ENCODE data around the gene SSX2IP. TPM values are rescaled to one million over a fixed set of nuclear protein-coding genes. Genes with fewer than 3 reads are reported as not detected.
"Not testable (repeated sequence)": the region's sequence is repeated elsewhere in the genome, so short reads cannot be mapped to it uniquely, and the experiment has no call there.

SSX2IP gene
- total and polyA plus RNA-seq, 2 experiments from 2014 or later, result 23.2 to 28.4 TPM

DNA sequence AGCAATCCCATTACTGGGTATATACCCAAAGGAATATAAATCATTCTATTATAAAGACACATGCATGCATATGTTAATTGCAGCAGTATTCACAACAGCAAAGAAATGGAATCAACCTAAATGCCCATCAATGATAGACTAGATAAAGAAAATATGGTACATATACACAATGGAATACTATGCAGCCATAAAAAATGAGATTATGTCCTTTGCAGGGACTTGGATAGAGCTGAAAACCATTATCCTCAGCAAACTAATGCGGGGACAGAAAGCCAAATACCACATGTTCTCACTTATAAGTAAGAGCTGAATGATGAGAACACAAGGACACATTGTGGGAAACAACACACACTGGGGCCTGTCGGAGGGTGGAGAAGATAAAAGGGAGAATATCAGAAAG, 95.3 kb downstream of the SSX2IP start:
- not testable (repeated sequence) for H4K20me1 ChIP-seq (replicated peaks; ENCODE audit: insufficient read depth); H3K4me3 ChIP-seq; H3K27me3 Mint-ChIP-seq (ENCODE audit: insufficient read depth, low read depth, poor library complexity); H3K9me2 ChIP-seq (ENCODE audit: insufficient read depth); H3K36me3 Mint-ChIP-seq (ENCODE audit: low read depth); H2AFZ ChIP-seq; H3F3A ChIP-seq (replicated peaks; ENCODE audit: low read depth); H3K9me3 Mint-ChIP-seq; H3K27ac ChIP-seq (ENCODE audit: low read depth); H3K27me3 ChIP-seq (ENCODE audit: insufficient read depth); DNase-seq (ENCODE audit: low spot score); ATAC-seq; H3K36me3 ChIP-seq (ENCODE audit: insufficient read depth); H3K79me2 ChIP-seq (replicated peaks; ENCODE audit: insufficient read depth); H3K4me3 Mint-ChIP-seq; H3K4me1 ChIP-seq (ENCODE audit: insufficient read depth); H3K4me2 ChIP-seq; H3K27ac Mint-ChIP-seq; H3K4me1 Mint-ChIP-seq

Other genes starting within 250 kb of the SSX2IP start
- gene RPF1, start 211.2 kb downstream of the SSX2IP start, total RNA-seq (2014; rRNA removed; shearing (Covaris generic)), result 56.4 and 62.6 TPM in 2 replicates
- gene RPF1, start 211.2 kb downstream of the SSX2IP start, polyA plus RNA-seq (2016; fragmentation: Nextera tagmentation; extraction: Ambion mirVana), result 57.1 and 58.9 TPM in 2 replicates
- not detected in 2 replicates for gene SPATA1, start 184.1 kb downstream of the SSX2IP start, total RNA-seq (2014; rRNA removed; shearing (Covaris generic))
- 2.8 and 3.3 TPM in 2 replicates for gene SPATA1, start 184.1 kb downstream of the SSX2IP start, polyA plus RNA-seq (2016; fragmentation: Nextera tagmentation; extraction: Ambion mirVana)
- gene GNG5, start 183.9 kb downstream of the SSX2IP start, total RNA-seq (2014; rRNA removed; shearing (Covaris generic)), result 71.5 and 95.9 TPM in 2 replicates
- gene GNG5, start 183.9 kb downstream of the SSX2IP start, polyA plus RNA-seq (2016; fragmentation: Nextera tagmentation; extraction: Ambion mirVana), result 674 and 728 TPM in 2 replicates
- gene CTBS, start 116.0 kb downstream of the SSX2IP start, total RNA-seq (2014; rRNA removed; shearing (Covaris generic)), result 5.1 and 5.2 TPM in 2 replicates
- 2.9 and 4.3 TPM in 2 replicates for gene CTBS, start 116.0 kb downstream of the SSX2IP start, polyA plus RNA-seq (2016; fragmentation: Nextera tagmentation; extraction: Ambion mirVana)
- gene LPAR3, start 202.7 kb upstream of the SSX2IP start, total RNA-seq (2014; rRNA removed; shearing (Covaris generic)), result 27.8 and 36.9 TPM in 2 replicates
- 8.4 and 10.4 TPM in 2 replicates for gene LPAR3, start 202.7 kb upstream of the SSX2IP start, polyA plus RNA-seq (2016; fragmentation: Nextera tagmentation; extraction: Ambion mirVana)